ENCODE data around the gene ADGRL2.
"Not testable (repeated sequence)": the region's sequence is repeated elsewhere in the genome, so short reads cannot be mapped to it uniquely, and the experiment has no call there.

ADGRL2 gene

DNA sequence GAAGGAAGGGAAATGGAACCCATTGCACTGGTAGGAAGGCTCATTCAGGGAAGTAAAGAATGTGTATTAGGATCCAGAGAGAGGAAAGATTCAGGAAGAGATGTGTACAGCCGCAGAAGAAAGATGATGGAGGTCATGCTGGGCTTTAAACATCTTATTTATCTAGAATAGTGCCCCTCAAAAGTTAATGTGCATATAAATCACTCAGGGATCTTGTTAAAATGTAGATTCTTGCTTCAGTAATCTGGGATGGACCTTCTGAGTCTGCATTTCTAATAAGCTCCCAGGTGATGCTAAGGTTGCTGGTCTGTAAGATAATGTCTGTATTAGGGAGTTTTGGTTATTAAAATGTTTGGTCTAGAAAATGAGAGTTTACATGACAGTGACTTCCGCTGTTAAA is 46.3 kb downstream of the ADGRL2 start:
- DNase-seq (ENCODE audit: low spot score): no peak

GRCh38 chr1:81848880-81849682 is 48.3 kb downstream of the ADGRL2 start:
- no peak for DNase-seq (ENCODE audit: low spot score)

DNA sequence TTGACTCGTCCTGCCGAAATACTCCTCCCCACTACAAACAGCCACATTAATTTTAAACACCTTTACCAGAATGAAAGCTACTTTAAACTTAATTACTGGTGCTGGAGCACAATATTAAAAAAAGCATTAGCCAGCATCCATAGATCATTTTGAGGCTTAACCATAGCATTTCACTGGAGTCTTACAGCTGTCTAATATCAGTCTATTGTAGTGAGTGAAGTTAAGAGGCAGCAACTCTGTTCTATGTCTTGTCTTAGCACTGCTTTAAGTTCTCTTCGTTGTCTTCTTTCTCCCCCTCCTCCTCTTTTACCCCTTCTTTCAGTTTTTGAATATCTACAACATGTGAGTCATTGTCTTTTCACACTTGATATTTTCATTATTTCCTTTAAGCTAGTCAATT is 49.3 kb downstream of the ADGRL2 start:
- no peak for DNase-seq (ENCODE audit: low spot score)

- DNase-seq (ENCODE audit: low spot score): no peak
Measured at GRCh38 chr1:81850495-81850894, 49.8 kb downstream of the ADGRL2 start.

DNA sequence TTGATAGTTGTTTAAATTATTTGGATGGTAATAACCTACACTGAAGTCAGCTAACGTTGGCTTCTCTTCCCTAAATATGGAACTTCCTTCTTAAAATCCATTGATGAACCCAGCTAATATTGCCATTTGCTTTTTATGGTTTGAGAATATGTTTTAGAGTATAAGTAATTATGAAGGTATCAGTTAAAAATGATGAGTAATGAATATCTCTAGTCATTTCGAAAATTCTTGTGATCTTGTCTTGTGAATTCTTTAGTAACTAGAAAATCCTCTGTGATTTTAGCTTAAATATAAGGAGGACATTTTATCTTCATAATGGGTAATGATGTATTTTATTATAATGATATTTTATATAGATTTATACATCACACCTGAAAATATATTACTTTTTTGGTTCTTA is 50.5 kb downstream of the ADGRL2 start:
- DNase-seq (ENCODE audit: low spot score): no peak

DNA sequence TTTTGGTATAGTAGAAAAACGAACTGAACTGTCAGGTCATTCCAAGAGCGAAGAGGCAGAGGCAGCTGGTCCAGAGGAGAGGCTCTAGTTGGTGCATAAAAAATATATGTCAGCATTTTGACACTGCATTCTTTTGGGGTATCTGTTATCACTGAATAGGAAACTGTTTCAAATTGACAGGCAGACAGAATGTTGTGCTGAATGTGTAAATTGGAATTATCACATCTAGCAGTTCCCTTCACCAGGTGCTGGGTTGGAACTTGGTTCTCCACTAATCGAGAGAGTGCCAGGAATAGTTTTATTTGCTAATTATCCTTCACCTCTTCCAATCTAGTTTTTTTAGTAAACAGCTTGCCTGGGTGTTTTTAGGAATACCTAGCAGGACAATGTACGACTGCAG is 52.2 kb downstream of the ADGRL2 start:
- no peak for DNase-seq (ENCODE audit: low spot score)

DNA sequence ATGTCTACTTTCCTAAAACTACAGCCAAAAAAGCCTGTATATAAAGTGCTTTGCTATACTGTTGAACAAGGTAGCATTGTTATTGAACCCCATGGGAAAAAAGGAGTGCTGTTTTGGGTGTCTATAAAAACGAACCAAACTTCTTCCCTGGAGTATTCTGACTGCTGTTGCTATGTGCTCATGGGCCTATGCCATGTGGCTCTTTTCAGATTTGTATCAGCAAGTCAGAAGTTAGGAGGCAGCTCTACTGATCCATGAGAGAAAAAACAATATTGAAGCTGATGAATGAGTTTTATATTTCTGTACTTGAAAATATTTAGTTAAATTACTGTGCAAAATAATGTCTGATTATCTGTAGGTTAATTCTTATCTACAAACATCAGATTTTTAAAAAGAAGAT is 66.5 kb downstream of the ADGRL2 start:
- no peak for DNase-seq (ENCODE audit: low spot score)

DNA sequence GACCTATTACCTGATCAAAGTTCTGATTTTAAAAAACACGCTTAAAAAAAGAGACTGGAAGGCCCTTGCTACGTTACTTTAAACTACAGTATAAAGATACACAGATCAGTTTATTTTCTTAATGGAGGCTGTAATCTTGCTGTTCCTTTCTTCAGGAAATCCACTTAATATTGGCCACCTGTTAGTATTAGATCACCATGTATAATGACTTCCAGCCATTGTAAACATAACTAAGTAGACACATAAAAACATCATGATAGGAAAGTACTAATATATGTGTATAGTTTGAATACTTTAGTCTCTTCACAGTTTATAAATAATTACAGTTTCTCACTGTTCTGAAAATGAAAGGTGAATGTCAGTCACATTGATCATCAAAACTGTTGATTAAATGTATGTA is 68.6 kb downstream of the ADGRL2 start:
- DNase-seq (ENCODE audit: low spot score): no peak

DNA sequence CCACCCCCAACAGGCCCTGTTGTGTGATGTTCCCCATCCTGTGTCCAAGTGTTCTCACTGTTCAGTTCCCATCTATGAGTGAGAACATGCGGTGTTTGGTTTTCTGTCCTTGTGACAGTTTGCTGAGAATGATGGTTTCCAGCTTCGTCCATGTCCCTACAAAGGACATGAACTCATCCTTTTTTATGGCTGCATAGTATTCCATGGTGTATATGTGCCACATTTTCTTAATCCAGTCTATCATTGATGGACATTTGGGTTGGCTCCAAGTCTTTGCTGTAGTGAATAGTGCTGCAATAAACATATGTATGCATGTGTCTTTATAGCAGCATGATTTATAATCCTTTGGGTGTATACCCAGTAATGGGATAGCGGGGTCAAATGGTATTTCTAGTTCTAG is 70.4 kb downstream of the ADGRL2 start:
- not testable (repeated sequence) for DNase-seq (ENCODE audit: low spot score)

GRCh38 chr1:81873946-81874345 is 73.2 kb downstream of the ADGRL2 start:
- no peak for DNase-seq (ENCODE audit: low spot score)

GRCh38 chr1:81874461-81874860 is 73.7 kb downstream of the ADGRL2 start:
- DNase-seq (ENCODE audit: low spot score): no peak

GRCh38 chr1:81874940-81875339 is 74.2 kb downstream of the ADGRL2 start:
- DNase-seq (ENCODE audit: low spot score): no peak

GRCh38 chr1:81876901-81877733 is 76.4 kb downstream of the ADGRL2 start:
- no peak for DNase-seq (ENCODE audit: low spot score)

- DNase-seq (ENCODE audit: low spot score): no peak
Measured at GRCh38 chr1:81877940-81878339, 77.2 kb downstream of the ADGRL2 start.

GRCh38 chr1:81878538-81878937 is 77.8 kb downstream of the ADGRL2 start:
- DNase-seq (ENCODE audit: low spot score): no peak

DNA sequence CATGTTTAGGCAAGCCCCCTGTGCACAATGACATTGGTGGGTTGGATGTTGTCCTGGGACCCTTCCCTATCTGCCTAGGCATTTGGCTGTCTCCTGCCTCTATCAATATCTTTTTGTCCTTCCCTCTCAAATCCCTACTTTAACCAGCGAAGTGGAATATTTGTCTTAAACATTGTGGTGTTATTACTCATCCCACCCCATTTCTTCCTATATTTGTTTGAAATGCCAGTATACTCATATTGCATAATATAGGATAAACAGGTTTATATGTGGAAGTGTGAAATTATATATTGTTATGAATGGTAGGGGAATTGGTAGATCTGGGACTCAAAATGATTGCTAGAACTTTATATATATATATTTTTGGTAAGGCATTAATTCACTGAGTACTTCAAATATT is 80.0 kb downstream of the ADGRL2 start:
- no peak for DNase-seq (ENCODE audit: low spot score)

GRCh38 chr1:81885291-81885690 is 84.6 kb downstream of the ADGRL2 start:
- no peak for DNase-seq (ENCODE audit: low spot score)

- DNase-seq (ENCODE audit: low spot score): not testable (repeated sequence)
Measured at GRCh38 chr1:81886292-81886691, 85.6 kb downstream of the ADGRL2 start.

DNA sequence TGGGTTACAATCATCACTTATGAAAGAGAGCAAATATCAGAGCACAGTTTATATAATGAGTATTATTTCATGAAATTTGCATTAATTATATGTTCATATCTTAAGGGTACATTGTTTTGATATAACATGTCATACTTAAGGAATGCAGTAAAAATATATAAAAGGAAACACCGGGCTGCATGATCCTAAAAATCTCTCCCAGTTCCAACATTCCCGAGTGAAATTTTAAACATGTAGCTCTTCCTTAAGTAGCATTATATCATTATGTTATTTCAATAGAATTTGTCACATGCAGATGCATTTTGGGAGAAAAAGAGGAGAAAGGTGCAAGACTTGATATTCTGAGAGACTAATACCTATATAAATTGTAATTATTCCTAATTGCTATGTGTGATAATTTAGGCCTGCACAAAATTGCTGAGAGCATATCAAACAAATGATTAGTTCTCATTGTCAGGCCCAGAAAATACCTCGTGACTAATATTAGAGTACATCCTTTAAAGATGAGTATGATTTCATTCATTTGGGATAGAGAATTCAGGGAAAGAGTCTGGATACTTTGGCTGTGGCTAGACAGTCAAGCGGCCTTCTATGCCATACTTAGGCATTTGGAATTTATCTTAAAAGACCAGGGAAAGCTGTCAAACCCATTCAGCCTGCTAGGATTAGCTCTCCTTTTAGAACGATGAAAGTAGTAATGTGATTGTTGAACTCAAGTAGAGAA is 86.8 kb downstream of the ADGRL2 start:
- DNase-seq (ENCODE audit: low spot score): no peak

GRCh38 chr1:81889166-81889565 is 88.4 kb downstream of the ADGRL2 start:
- DNase-seq (ENCODE audit: low spot score): no peak

DNA sequence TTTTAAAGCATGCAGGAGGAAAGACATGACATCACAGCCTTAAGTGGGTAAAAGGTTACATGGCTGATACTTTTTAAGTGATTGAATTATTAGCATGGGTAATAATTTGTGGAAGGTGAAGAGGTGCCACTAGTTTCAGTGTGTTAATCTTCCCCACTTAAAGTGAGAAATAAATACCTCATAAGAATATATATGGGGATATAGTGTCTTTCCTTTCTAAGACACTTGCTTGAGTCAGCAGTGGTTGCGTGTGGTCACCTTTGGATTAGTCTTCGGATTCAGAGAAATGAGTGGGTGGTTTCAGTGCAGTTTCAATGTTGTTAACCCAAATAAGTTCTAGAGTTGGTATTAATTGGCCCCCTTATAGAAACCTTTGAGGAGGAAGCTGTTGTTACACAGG is 94.1 kb downstream of the ADGRL2 start:
- DNase-seq (ENCODE audit: low spot score): no peak

- no peak for DNase-seq (ENCODE audit: low spot score)
Measured at GRCh38 chr1:81899214-81899821, 98.6 kb downstream of the ADGRL2 start.

Measured in iPS-NIHi11 (cell line).